GM21390 (cell line): Measurements from ENCODE around the gene LILRB2.
"Not testable (repeated sequence)": the region's sequence is repeated elsewhere in the genome, so short reads cannot be mapped to it uniquely, and the experiment has no call there.

Source experiments
- ATAC-seq: cut with Tn5 transposase; IDR thresholded peaks from one replicate; pipeline ENCODE4 v1.9.1; 2021; ENCODE audit not compliant: unreplicated experiment

Gene LILRB2

GRCh38 chr19:54281007-54281728 lies at the start of gene LILRB2:
Gene LILRB2, minus strand, starts transcription at chr19:54281110. Its CDS starts 614 bp downstream, at chr19:54280496.
- no peak for ATAC-seq

- no peak for ATAC-seq
Measured at GRCh38 chr19:54329476-54330165, 48.7 kb upstream of the LILRB2 start.

- ATAC-seq = not testable (repeated sequence)
Measured at GRCh38 chr19:54328781-54329180, 47.9 kb upstream of the LILRB2 start.

- no peak for ATAC-seq
Measured at GRCh38 chr19:54325631-54326030, 44.7 kb upstream of the LILRB2 start.

- no peak for ATAC-seq
Measured at GRCh38 chr19:54325194-54325621, 44.3 kb upstream of the LILRB2 start.

GRCh38 chr19:54324071-54324470 lies 43.2 kb upstream of the LILRB2 start:
- ATAC-seq = no peak

GRCh38 chr19:54322934-54323333 lies 42.0 kb upstream of the LILRB2 start:
- not testable (repeated sequence) for ATAC-seq

- not testable (repeated sequence) for ATAC-seq
Measured at GRCh38 chr19:54322295-54322694, 41.4 kb upstream of the LILRB2 start.

GRCh38 chr19:54319892-54320670 lies 39.2 kb upstream of the LILRB2 start:
- ATAC-seq = no peak

GRCh38 chr19:54319049-54319448 lies 38.1 kb upstream of the LILRB2 start:
- no peak for ATAC-seq

- ATAC-seq = no peak
Measured at GRCh38 chr19:54317965-54318240, 37.0 kb upstream of the LILRB2 start.

- no peak for ATAC-seq
Measured at GRCh38 chr19:54317108-54317964, 36.4 kb upstream of the LILRB2 start.

- ATAC-seq = no peak
Measured at GRCh38 chr19:54316746-54317107, 35.8 kb upstream of the LILRB2 start.

- ATAC-seq = no peak
Measured at GRCh38 chr19:54315956-54316355, 35.0 kb upstream of the LILRB2 start.

GRCh38 chr19:54312436-54313377 lies 31.8 kb upstream of the LILRB2 start, which contains the start of gene LILRA5:
Gene LILRA5, minus strand, starts transcription at chr19:54313166. Its CDS starts 147 bp downstream, at chr19:54313019.
- no peak for ATAC-seq

- no peak for ATAC-seq
Measured at GRCh38 chr19:54312011-54312410, 31.1 kb upstream of the LILRB2 start.

GRCh38 chr19:54311486-54311885 lies 30.6 kb upstream of the LILRB2 start:
- ATAC-seq = no peak

- ATAC-seq = no peak
Measured at GRCh38 chr19:54310543-54310942, 29.6 kb upstream of the LILRB2 start.

- ATAC-seq = no peak
Measured at GRCh38 chr19:54309811-54310210, 28.9 kb upstream of the LILRB2 start.
